ENCODE results near the gene PIEZO1.
A peak's percentile ranks its signal among the peaks of the same experiment; 100 is the strongest.

PIEZO1 gene

DNA sequence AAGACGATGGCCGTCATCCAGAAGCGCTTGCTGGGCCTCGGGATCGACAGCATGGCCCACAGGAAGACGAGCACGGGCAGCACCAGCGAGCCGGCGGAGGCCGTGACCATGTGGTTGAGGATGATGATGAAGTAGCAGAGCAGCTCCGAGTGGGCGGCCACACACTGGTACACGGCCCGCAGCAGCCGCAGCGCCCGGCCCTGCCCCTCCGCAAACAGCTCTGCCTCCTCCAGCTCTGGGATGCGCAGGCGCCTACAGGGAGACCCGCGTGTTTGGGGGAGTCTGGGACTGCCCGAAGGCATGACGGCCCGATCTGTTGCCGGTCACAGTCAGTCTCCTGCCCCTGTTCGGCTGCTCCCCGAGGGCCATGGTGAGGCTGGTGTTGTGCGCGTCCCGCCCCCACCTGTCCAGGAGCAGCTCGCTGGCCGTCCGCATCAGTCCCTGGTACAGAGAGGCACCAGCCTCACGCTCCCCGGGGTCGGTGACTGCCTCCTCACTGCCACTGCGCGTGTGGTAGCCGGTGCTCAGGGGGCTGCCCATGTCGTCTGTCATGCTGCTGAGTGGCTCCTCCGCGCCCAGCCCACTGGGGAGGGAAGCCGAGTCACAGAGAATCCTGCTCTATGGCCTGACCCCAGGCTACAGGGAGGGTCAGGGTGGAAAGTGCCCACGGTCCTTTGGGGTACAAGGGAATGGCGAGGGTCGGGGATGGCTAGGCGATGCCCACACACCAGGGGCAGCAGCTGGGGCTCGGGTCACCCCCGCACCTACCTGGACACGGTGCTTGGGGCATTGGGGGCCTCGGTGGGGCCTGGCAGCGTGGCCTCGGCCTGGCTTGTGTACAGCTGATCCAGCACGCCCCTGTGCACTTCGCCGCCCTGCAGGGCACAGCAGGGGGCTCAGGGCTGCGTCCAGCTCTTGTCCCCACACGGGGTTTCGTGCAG, 62.9 kb downstream of the PIEZO1 start:
- DNase-seq (ENCODE audit: low read depth in 2 of 2), result no peak

DNA sequence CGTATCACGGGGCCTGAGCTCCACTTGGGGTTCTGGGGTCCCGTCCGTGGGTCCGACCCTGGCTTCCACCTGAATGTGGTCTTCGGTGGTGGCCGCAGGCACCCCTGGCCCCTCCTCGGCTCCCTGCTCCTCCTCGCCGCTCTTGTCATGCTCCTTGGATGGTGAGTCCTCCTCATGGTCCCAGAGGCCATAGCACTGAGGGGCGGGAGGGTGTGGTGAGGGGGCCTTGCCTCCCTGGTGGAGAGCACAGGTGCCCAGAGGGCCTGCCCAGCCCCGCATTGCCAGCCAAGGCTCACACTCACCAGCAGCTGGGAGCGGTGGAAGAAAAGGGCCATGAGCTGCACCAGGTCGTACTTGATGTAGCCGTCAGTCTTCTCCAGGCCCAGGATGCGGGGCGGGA, 63.8 kb downstream of the PIEZO1 start:
- DNase-seq (ENCODE audit: low read depth in 2 of 2), result no peak

DNA sequence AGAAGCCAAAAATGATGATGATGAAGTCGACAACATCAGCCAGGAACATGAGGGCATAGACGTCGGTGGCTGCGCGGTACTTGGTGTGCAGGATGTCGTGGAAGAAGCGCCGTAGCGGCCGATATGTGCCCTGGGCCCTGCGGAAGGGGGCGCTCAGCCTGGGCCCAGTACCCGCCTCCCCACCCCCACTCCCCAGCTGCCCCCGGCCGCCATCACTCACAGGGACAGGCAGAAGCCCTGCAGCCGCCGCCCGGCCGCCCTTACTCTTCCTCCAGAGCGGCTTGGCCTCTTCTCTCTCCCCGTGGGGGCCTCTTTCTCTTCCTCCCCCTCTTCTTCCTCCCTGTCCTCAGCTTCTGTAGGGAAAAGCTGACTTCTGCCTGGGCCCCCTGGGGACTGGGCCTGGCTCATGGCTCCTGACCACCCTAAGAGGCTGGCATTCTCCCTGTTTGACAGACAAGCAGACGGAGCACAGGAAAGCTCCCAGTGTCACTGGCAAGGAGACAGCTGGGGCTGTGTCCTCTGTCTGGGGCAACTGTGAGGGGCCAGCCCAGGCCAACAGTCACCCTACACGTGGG, 64.5 kb downstream of the PIEZO1 start:
- no peak for DNase-seq (ENCODE audit: low read depth in 2 of 2)

DNA sequence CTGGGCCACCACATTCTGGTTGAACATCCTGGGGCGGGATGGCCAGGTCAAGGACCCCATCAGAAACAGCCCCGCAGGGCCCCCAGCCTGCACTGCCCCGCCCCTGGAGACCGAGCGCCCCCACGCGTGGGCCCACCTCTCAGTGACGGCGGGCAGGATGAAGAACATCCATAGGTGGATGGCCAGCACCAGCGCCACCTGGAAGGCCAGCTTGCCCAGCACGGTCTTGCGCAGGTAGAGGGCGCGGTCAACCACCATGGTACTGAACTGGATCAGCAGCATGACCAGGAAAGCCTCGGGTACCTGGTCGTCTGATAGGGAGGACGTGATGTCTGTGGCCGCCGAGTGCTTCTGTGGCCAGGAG, 65.1 kb downstream of the PIEZO1 start:
- no peak for DNase-seq (ENCODE audit: low read depth in 2 of 2)

DNA sequence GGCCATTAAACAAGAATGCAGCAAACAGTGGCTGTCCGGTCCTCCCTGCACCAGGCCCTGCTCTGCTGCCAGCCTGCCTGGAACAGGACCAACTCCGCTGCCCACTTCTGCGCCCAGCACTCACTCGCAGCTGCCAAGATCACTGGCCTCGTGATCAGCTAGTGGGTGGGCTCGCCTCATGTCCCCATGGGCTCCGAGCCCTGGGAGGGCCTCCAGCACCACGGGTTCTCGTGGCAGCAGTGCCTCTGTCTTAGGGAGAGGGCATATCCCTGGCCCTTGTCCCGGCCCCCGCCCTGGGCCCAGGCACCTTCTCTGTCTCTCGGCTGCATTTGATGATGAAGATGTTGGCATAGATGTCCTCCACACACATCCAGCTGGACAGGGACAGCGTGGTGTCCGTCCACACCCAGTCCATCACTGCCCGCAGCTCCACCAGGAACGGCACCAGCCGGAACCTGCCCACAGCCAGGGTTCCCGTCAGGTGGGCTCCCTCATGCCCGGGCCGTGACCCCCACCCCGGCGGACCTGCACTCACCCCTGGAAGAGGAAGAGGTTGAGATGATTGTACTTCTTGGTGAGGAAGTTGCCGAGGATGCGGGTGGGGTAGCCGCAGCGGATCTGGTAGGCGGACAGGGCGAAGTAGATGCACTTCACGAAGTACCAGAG, 65.6 kb downstream of the PIEZO1 start:
- no peak for DNase-seq (ENCODE audit: low read depth in 2 of 2)

DNA sequence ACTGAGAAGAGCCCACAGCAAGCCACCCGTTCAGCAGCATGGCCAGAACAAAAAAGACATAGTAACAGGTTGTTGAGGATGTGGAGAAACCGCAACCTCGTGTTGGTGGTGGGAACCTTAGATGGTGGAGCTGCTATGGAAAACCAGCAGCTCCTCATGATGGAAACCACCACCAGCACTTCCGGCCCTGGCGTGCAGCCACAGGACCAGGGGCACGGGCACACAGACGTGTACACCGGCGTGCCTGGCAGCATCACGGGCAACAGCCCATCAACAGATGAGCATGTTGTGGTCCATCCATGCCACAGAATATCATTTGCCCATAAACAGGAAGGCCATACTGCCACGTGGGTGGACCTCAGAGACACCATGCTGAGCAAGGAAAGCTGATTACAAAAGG, 66.8 kb downstream of the PIEZO1 start:
- no peak for DNase-seq (ENCODE audit: low read depth in 2 of 2)

DNA sequence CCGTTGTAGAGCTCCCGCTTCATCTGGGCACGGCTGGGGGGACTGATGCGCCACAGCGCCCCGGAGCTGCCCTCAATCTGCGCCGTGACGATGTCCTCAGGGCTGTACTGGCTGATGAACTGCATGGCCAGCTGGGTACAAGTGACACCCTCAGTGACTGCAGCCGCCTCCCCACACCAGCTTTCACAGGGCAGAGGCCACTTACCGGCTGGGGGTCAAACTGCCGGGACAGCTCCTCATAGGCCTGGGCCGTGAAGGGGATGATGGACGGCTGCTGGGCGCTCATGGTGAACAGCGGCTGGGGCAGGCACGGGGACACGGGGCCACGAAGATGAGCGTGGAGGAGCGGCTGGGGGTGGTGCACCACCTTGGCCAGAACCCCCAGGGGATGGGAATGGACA, 68.4 kb downstream of the PIEZO1 start:
- no peak for DNase-seq (ENCODE audit: low read depth in 2 of 2)

DNA sequence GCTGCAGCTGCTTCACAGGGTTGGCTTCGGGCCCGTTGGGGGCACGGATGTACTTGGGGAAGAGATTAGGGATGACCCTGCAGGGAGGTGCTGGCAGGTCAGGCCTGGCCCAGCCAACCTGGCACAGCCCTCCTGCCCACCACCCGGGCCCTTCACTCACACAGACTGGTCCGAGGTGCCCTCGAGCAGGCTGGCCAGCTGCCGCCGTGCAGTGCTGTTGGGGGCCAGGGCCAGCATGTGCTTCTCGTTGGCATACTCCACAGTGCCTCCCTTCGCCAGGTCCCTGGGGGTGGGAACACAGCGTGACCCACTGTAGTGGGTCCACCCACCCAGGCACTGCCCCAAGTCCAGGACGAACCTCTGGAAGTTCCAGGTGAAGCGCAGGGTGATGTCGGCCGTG, 68.8 kb downstream of the PIEZO1 start:
- DNase-seq (ENCODE audit: low read depth in 2 of 2), result no peak

DNA sequence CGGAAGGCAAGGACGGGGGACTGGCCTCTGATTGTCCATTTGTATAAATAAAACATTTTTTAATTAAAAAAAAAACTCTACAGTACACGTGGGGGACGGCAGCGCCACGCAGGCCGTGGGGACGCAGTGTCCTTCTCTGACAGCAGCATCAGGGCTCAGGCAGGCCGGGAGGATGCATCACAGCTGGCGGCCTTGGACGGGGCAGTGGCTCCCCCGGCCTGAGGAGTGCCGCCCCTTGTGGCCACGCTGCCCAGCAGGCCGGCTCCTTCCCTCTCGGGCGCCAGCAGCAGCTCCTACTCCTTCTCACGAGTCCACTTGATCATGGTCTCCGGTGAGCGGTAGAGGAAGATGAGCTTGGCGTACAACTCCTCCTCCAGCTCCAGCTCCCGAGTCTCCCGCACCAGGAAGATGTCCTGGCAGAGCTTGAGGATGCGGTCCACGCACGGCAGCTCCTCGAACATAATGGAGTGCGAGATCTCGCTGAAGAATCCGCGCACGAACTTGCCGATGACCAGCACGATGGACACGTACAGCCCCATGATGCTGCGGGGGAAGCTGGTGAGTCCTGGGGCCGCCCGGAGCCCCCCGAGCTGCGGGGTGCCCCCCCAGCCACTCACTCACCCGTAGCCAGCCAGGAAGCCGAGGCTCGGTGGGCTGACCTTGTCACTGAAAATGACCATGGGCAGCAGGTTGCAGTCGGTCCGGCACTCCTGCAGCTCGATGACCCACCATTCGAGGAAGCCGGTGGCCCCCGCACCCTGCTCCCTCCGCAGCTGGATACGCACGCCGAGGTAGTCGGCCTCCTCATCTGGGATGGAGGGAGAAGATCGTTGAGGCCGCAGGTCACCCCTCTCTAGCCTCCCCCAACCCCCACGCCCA, 69.5 kb downstream of the PIEZO1 start:
- DNase-seq (ENCODE audit: low read depth in 2 of 2), result no peak

DNA sequence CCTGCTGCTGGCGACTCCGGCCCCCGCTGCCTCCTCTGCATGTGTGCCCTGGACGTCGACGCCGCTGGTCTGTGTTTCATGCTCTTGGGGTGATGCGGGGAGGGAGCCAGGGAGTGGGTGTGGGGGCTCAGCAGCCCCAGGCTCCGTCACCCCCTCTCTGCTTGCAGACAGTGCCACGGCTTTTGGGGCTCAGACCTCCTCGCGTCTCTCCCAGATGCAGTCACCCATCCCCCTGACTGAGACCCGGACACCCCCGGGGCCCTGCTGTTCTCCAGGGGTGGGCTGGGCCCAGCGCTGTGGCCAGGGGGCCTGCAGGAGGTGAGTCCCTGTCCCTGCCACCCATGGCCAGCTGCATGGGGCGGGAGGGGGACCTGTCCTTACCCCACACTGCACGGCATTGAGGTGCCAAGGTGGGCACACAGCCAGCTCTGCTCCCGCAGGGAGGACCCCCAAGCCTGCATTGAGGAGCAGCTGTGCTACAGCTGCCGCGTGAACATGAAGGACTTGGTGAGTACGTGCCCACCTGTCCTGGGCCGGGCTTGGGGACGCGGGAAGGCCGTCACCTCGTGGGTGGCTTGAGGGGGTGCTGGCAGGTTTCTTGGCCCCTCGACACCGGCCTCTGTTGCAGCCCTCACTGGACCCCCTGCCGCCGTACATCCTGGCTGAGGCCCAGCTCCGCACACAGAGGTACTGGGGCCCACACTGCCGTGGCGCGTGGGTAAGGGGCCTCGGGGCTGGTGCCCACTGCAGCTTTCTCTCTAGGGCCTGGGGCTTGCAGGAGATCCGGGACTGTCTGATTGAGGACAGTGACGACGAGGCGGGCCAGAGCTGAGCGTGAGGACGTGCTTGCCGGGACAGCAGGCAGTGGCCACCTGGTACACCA, 70.4 kb downstream of the PIEZO1 start:
- DNase-seq (ENCODE audit: low read depth in 2 of 2), result no peak

DNA sequence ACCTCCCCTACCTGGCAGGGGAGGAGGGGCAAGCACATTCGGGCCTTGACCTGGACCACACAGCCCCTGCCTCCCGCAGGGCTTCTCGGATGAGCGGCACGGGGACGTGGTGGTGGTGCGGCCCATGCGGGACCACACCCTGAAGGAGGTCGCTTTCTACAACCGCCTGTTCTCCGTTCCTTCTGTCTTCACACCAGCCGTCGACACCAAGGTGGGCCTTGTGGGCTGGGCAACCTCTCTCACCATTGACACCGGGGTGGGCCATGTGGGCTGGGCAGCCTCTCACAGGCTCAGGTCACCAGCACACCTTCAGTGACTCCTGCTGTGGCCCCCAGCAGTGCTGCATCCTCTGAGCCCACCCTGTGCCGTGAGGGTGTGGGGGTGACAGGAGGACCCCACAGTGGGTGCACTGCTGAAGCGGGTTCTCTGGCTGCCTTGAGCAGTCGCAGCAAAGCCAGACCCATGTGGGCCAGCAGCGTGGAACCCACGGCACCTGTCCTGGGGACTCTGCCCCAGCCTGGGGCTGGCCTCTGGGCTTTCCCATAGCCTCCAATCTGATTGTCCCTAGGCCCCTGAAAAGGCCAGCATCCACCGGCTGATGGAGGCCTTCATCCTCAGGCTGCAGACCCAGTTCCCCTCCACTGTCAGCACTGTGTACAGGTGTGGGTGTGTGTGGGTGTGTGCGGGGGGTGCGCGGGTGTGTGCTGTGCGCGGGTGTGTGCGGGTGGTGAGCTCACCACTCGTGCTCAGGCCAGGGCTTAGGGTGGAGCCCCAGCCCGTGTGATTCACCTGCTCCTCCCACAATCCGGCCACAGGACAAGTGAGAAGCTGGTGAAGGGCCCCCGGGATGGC, 71.2 kb downstream of the PIEZO1 start:
- DNase-seq (ENCODE audit: low read depth in 2 of 2), result no peak

DNA sequence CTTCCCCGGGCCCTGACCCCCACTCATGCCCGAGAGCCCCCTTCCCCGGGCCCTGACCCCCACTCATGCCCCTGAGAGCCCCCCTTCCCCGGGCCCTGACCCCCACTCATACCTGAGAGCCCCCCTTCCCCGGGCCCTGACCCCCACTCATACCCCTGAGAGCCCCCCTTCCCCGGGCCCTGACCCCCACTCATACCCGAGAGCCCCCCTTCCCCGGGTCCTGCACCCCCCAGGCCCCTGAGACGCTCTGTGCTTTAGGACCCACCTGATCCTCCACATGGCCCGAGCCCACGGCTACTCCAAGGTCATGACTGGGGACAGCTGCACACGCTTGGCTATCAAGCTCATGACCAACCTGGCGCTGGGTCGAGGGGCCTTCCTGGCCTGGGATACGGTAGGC, 72.0 kb downstream of the PIEZO1 start:
- no peak for DNase-seq (ENCODE audit: low read depth in 2 of 2)

DNA sequence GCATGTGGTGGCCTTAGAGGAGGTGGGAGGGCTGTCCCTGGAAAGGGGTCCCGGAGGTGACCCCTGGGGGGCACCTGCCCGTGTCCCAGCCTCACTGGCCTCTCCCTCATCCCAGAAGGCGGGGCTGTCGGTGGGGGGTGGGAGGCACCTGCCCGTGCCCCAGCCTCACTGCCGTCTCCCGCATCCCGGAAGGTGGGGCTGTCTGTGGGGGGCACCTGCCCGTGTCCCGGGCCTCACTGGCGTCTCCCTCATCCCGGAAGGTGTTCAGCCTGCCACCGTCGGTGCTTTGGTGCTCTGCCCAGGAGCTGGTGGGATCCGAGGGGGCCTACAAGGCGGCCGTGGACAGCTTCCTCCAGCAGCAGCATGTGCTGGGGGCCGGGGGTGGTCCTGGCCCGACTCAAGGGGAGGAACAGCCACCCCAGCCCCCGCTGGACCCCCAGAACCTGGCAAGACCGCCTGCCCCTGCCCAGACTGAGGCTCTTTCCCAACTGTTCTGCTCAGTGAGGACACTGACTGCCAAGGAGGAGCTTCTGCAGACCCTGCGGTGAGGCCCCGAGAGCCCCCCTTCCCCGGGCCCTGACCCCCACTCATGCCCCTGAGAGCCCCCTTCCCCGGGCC, 72.5 kb downstream of the PIEZO1 start:
- no peak for DNase-seq (ENCODE audit: low read depth in 2 of 2)

DNA sequence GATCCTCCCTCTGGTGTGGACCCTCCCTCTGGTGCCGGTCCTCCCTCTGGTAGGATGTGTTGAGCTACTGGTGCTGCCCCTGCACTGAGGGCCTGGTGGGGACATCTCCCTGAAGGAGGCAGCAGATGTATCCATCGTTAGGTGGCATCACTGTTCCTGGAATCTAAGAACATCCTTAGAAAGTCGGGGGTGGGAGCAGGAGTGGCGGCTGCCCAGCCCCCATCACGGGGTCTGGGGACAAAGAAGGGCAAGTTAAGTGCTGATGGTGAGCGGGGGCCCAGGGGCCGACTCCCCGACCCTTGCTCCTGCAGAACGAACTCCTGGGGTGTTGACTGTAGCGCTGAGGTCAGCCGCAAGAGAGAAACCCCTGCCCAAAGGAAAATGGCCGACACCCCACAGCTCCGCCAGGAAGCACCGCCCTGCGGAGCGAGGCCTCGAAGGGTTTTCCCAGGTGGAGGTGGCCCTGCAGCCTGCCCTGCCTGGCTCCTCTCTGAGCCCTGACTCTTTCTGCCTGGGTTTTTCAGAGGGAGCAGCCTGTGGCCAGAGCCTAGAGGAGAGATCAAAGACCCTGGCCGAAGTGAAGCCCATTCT, 73.2 kb downstream of the PIEZO1 start:
- DNase-seq (ENCODE audit: low read depth in 2 of 2), result no peak

DNA sequence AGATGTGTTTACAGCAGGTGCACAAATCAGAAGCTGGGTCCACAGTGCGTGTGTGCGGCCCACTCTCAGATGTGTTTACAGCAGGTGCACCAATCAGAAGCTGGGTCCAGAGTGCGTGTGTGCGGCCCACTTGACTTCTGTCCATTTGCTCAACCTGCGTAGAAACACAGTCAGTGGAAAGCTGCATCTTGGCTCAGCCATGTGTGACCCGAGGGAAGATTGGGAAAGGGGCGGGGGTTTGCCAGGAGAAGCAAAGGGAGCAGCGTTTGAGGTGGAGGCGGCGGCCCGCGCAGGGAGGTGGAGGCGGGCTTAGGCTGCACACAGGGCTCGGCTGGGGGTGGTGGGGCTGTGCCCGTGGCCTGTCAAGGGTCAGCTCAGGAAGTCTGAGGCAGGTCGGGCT, 74.5 kb downstream of the PIEZO1 start:
- DNase-seq (ENCODE audit: low read depth in 2 of 2), result no peak

DNA sequence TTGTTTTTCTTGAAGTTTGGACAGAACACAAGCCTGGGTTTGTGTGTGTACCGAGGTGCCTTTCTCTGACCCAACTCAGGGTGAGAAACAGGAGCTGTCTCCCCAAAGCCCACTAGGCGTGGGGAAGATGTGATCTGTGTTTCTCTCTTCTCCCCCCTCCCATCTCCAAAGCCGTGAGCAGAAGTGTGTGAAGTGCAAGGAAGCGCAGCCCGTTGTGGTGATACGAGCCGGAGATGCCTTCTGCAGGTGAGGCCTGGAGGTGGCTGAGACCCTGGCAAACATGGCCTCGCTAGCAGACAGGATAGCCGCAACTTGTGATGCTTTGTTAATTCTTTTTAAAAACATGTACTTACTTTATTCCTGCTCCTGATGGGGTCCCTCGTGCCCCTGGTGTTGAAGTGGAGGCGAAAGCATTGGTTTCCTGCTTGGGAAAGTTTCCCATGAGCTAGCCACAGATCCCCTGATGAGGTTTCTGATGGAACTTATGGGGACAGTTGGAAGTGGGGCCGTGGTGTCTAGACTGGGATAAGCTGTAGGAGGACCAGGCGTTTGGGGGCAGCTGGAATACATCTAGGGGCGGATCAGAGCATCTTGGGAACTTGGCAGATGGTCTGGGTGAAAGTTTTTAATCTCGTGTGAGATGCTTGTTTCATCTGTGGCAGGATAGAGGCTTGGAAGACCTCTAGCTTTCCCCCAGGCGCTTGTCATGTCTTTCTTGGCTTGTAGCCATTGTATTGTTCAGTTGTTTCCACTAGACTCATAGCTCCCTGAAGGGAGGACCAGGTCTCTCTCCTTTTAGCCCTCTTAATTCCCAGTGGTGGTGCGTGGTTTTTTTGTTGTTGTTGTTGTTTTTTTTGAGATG, 77.8 kb downstream of the PIEZO1 start:
- no peak for DNase-seq (ENCODE audit: low read depth in 2 of 2)

DNA sequence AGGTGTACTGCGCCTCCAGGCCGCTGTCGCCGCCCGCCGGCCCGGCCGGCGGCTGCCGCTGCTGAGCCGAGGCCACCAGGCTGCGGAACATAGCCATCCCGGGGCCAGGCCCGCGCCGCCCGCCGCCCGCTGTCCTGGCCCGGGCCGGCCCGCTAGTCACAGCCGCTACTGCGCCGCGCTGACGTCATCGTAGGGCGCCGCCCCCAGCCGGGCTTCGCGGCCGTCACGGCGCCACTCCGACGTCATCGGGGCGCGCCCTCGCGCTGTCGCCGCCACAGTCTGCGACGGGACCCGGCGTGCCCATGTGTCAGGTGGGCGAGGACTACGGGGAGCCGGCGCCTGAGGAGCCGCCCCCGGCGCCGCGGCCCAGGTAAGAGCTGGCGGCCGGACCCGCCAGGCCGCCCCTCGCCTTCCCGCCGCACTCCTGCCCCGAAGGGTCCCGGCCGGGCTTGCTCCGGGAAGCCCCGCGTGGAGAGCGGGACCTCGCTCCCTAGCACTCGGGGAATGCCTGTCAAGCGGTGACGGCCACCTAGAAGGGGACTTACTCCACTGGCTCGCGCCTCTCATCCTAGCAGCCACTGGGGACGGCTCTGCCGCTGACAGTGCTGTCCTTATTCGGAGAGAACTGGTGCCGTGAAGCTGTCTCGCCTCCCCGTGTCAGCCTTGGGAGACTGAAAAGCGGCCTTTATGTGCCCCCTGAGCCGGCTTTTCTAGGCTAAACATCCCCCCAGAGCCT, 78.6 kb downstream of the PIEZO1 start, which contains the start of the genes CTU2 and RNF166:
Gene CTU2, plus strand, starts transcription at position 275 of the 736 bp plus-strand sequence. Its CDS starts 28 bp downstream, at position 303.
Gene RNF166, minus strand, starts transcription at position 180 of the 736 bp plus-strand sequence. Its CDS starts 83 bp downstream, at position 97.
- peak; percentile 84 to 90 for DNase-seq (ENCODE audit: low read depth in 2 of 2)

Data from activated CD8-positive, alpha-beta memory T cell treated with anti-CD3 and anti-CD28 coated beads for 4 hours (primary cell).